Osteoblast (primary cell): ENCODE data around the gene RGS19. TPM values are rescaled to one million over a fixed set of nuclear protein-coding genes. Genes with fewer than 3 reads are reported as not detected.

Source experiments
- DNase-seq: peaks from one replicate; pipeline ENCODE4 v3.0.0; 2011; ENCODE audit warnings: low spot score, mixed read lengths; ENCODE audit not compliant: insufficient read length; ENCODE audit errors: missing footprints
- H2AFZ ChIP-seq: 2 replicates; pipeline ENCODE4 v1.6.0; 2011; ENCODE audit warnings: mild to moderate bottlenecking, low read length
- H3K27ac ChIP-seq: 2 replicates; pipeline ENCODE4 v1.5.1; 2011; ENCODE audit warnings: mild to moderate bottlenecking, low read depth, low read length, moderate library complexity
- H3K27me3 ChIP-seq: 2 replicates; pipeline ENCODE4 v1.6.0; 2012; ENCODE audit warnings: mild to moderate bottlenecking, control low read depth, inconsistent platforms, low read length, moderate library complexity; ENCODE audit not compliant: insufficient read depth
- H3K36me3 ChIP-seq: 2 replicates; pipeline ENCODE4 v1.5.1; 2011; ENCODE audit warnings: mild to moderate bottlenecking, low read length, control low read depth, moderate library complexity; ENCODE audit not compliant: insufficient read depth
- H3K4me1 ChIP-seq: 2 replicates; pipeline ENCODE4 v1.5.1; 2011; ENCODE audit warnings: mild to moderate bottlenecking, low read length, control low read depth, moderate library complexity; ENCODE audit not compliant: insufficient read depth
- H3K4me2 ChIP-seq: 2 replicates; pipeline ENCODE4 v1.6.0; 2011; ENCODE audit warnings: mild to moderate bottlenecking, low read length; ENCODE audit not compliant: insufficient read depth
- H3K4me3 ChIP-seq: fragments of 200-600 bp; sonication (generic); 3 replicates; pipeline ENCODE4 v1.5.1; 2012; ENCODE audit warnings: mild to moderate bottlenecking, low read length, inconsistent platforms; ENCODE audit not compliant: insufficient read depth
- H3K79me2 ChIP-seq: 2 replicates; pipeline ENCODE4 v1.6.0; 2012; ENCODE audit warnings: mild to moderate bottlenecking, low read length, control low read depth, inconsistent platforms; ENCODE audit not compliant: insufficient read depth
- H3K9me3 ChIP-seq: 2 replicates; pipeline ENCODE4 v1.5.1; 2011; ENCODE audit warnings: low read depth, low read length, control low read depth
- H4K20me1 ChIP-seq: 2 replicates; pipeline ENCODE4 v1.6.0; 2012; ENCODE audit warnings: mild to moderate bottlenecking, low read length, control low read depth; ENCODE audit not compliant: insufficient read depth
- total RNA-seq: library from RNA; depleted of rRNA; stranded (reverse); fragments of >200 nt; gene quantifications from 2 replicates; pipeline ENCODE4 v1.2.3, GENCODE V29; 2012
- TF ChIP-seq, protein P1 (sequence below): IDR thresholded peaks from 2 replicates; pipeline ENCODE4 v1.5.1; 2011; ENCODE audit warnings: mild to moderate bottlenecking, low read depth, low read length, moderate library complexity; ENCODE audit errors: extremely low read depth

The RGS19 gene
- total RNA-seq, 1 donor: 6.9 TPM

DNA sequence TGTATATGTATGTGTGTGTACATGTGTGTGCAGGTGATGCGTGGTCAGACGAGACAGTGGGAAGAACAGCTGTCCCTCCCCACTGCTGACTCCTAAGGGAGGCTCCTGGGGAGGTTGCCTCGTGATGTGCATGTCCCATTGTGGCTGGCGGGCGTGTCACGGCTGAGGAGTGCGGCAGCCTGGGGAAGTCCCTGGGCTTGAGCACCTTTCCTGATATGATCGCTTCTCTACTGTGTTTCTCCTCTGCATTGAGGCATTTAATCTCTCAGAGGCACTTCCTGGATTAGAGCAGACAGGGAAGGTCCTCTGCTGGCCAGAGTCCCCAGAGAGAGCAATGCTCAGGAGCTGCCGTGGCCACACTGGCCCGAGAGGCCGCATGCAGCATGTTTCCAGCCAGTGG, 16.6 kb upstream of the RGS19 start:
- Histone ChIP-seq H3K79me2 (no peaks in the 10 kb centered on the region), H3K9me3 (no peaks in the 10 kb centered on the region), H4K20me1 (no peaks in the 10 kb centered on the region), H2AFZ (no peak overlapping the region), H3K27ac (no peak overlapping the region), H3K36me3 (no peaks in the 10 kb centered on the region), H3K27me3 (peaks cover 7% of the 10 kb centered on the region), H3K4me2 (no peak overlapping the region), H3K4me1 (no peaks in the 10 kb centered on the region), H3K4me3 (no peak overlapping the region)
- DNase-seq: no peak
- TF ChIP-seq, protein P1, sequence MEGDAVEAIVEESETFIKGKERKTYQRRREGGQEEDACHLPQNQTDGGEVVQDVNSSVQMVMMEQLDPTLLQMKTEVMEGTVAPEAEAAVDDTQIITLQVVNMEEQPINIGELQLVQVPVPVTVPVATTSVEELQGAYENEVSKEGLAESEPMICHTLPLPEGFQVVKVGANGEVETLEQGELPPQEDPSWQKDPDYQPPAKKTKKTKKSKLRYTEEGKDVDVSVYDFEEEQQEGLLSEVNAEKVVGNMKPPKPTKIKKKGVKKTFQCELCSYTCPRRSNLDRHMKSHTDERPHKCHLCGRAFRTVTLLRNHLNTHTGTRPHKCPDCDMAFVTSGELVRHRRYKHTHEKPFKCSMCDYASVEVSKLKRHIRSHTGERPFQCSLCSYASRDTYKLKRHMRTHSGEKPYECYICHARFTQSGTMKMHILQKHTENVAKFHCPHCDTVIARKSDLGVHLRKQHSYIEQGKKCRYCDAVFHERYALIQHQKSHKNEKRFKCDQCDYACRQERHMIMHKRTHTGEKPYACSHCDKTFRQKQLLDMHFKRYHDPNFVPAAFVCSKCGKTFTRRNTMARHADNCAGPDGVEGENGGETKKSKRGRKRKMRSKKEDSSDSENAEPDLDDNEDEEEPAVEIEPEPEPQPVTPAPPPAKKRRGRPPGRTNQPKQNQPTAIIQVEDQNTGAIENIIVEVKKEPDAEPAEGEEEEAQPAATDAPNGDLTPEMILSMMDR: no peak

DNA sequence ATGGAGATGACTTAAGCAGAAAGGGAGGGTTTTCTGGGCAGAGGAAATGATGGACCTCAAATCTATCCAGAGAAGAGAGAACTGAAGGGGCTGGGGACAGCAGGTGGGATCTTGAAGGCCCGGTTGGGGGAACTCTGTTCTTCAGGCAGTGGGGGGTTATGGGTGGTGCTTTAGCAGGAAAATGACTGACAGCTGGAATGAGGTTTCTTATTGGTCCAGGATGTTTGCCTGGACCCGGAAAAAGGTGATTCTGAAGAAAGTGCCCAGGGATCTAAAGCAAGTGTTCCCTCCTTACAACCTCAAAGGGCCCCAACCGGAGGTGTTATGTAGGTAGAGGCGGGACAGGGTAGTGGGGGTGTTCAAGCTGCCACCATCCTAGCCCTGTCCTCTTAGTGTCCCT, 16.1 kb upstream of the RGS19 start:
- no peak overlapping the region for H3K4me3 ChIP-seq
- no peaks in the 10 kb centered on the region for H3K4me1 ChIP-seq
- no peaks in the 10 kb centered on the region for H3K79me2 ChIP-seq
- peaks cover 2% of the 10 kb centered on the region for H3K27me3 ChIP-seq
- no peak for DNase-seq
- H3K4me2 ChIP-seq: no peak overlapping the region
- TF ChIP-seq, protein P1: no peak
- no peak overlapping the region for H2AFZ ChIP-seq
- no peaks in the 10 kb centered on the region for H4K20me1 ChIP-seq
- H3K9me3 ChIP-seq: no peaks in the 10 kb centered on the region
- no peaks in the 10 kb centered on the region for H3K36me3 ChIP-seq
- H3K27ac ChIP-seq: no peak overlapping the region

DNA sequence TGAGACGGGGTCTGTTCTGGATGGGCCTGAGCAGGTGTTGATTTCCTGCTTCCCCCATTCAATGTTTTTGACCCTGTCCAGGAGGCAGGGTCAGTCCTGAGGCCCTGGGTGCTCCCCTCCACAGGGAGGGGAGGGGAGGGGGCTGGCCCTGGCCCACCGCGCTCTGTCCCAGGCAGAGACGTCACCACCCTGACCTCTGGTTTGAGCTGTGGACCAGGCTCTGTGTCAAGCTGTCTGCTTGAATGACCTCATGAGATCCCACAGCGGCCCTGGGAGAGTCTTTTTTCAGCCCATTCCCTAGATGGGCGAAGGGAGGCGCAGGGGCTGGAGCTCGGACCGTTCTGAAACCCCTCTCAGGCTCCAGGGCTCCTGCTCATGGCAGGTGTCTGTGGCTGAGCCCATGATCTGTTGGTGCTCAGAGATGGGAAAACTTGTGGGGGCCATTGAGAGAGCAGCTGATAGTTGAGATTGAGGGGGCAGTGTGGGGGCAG, 13.7 kb upstream of the RGS19 start:
- no peak for DNase-seq

DNA sequence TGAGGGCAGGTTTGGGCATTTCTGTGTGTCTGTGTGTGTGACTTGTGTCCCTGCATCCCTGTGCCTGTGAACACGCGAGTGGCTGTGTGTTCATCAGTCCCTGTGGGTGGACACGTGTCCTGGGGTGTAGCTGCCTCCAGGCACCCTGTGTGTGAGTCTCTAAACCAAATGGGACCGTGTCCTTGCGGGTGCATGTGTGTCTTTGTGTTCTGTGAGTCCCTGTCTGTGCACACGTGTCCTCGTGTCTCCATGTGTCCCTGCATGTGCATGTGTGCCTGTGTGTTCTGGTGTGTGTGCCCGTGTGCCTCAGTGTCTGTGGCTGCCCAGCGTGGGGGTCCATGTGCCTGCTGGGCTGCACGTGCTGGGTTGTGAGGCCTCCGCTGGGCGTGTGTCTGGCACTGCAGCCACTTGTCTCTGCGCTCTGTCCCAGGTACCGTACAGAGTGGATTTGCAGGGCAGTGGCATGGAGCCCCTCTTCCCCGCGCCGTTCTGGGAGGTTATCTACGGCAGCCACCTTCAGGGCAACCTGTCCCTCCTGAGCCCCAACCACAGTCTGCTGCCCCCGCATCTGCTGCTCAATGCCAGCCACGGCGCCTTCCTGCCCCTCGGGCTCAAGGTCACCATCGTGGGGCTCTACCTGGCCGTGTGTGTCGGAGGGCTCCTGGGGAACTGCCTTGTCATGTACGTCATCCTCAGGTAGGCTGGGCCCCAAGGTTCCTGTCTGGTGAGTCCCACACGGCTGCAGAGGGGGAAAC, 13.1 kb upstream of the RGS19 start:
- Histone ChIP-seq H3K27me3 (peaks cover 2% of the 10 kb centered on the region), H3K4me3 (no peak overlapping the region), H2AFZ (no peak overlapping the region), H3K4me1 (no peaks in the 10 kb centered on the region), H4K20me1 (no peaks in the 10 kb centered on the region), H3K9me3 (no peaks in the 10 kb centered on the region), H3K27ac (no peak overlapping the region), H3K79me2 (no peaks in the 10 kb centered on the region), H3K36me3 (no peaks in the 10 kb centered on the region), H3K4me2 (no peak overlapping the region)
- TF ChIP-seq, protein P1: no peak
- no peak for DNase-seq

More for the DNA sequence above, 13.7 kb upstream of the RGS19 start:
- H3K4me3 ChIP-seq: no peak overlapping the region
- no peaks in the 10 kb centered on the region for H4K20me1 ChIP-seq
- no peaks in the 10 kb centered on the region for H3K27me3 ChIP-seq
- H3K9me3 ChIP-seq: no peaks in the 10 kb centered on the region
- no peaks in the 10 kb centered on the region for H3K4me1 ChIP-seq
- TF ChIP-seq, protein P1: no peak
- no peaks in the 10 kb centered on the region for H3K36me3 ChIP-seq
- no peak overlapping the region for H3K27ac ChIP-seq
- H3K79me2 ChIP-seq: no peaks in the 10 kb centered on the region
- H3K4me2 ChIP-seq: no peak overlapping the region
- H2AFZ ChIP-seq: no peak overlapping the region
